ENCODE measurements around the gene EYA2.

EYA2 gene

GRCh38 chr20:47237715-47238114 is 343.1 kb downstream of the EYA2 start:
- no peak for DNase-seq
